Left colon (tissue), 2 donors: Measurements from ENCODE around the gene SPG11. TPM values are rescaled to one million over a fixed set of nuclear protein-coding genes. Genes with fewer than 3 reads are reported as not detected.
"Not testable (repeated sequence)": the region's sequence is repeated elsewhere in the genome, so short reads cannot be mapped to it uniquely, and the experiment has no call there.

ENCODE experiments used
- ATAC-seq: fragments of 200-7000 bp; cut with Tn5 transposase; one replicate; pipeline ENCODE4 v1.9.1; 2020; ENCODE audit warnings: mild to moderate bottlenecking, moderate library complexity
- DNase-seq, 2 donors: peaks; one replicate each; pipeline ENCODE4 v3.0.0-alpha.2; 2020
- intact Hi-C, 2 donors: fragments of 100-400 bp; cut with DNase I in 1 of 2; cut with micrococcal nuclease in 1 of 2; formaldehyde crosslinking; loops; one replicate each; pipeline versions ENCODE4 v1.11.2 to v1.14.0; 2022; cut with DNase I, micrococcal nuclease
- total RNA-seq, 2 donors: library from RNA; stranded (reverse); fragmentation: NEBNext Ultra II Directional; extraction: Animal tissue kit (Norgen Biotek cat#: 25700); gene quantifications; one replicate each; pipeline ENCODE4 v1.2.1, GENCODE V29; 2021
- donor health status: DM: no; HTN: no; CAD: no.
- donor health status: DM: yes; HTN: yes; CAD: no.

The SPG11 gene
- total RNA-seq, 2 donors from 2014 or later: 90.7 to 113 TPM

GRCh38 chr15:44647637-44648036, 15.8 kb downstream of the SPG11 start:
- intact Hi-C loops: no loop called here
- no peak for ATAC-seq

GRCh38 chr15:44647036-44647435, 16.4 kb downstream of the SPG11 start:
- ATAC-seq: no peak
- DNase-seq: no peak
- intact Hi-C loops: no loop called here

More at GRCh38 chr15:44647637-44648036, 15.8 kb downstream of the SPG11 start:
- DNase-seq: no peak

GRCh38 chr15:44646460-44646859, 17.0 kb downstream of the SPG11 start:
- DNase-seq (no peak), ATAC-seq (no peak)
- intact Hi-C loops: no loop called here

- no peak for DNase-seq
- intact Hi-C loops: no loop called here
- ATAC-seq: no peak
Measured at GRCh38 chr15:44641651-44642050, 21.8 kb downstream of the SPG11 start.

GRCh38 chr15:44636976-44637375, 26.5 kb downstream of the SPG11 start:
- intact Hi-C loops: no loop called here
- no peak for DNase-seq
- ATAC-seq: no peak

- intact Hi-C loops: no loop called here
- ATAC-seq: no peak
- no peak for DNase-seq
Measured at GRCh38 chr15:44633603-44634002, 29.9 kb downstream of the SPG11 start.

GRCh38 chr15:44625286-44625685, 38.2 kb downstream of the SPG11 start:
- intact Hi-C loops, DNase-seq, ATAC-seq: not testable (repeated sequence)

- DNase-seq (no peak), ATAC-seq (no peak)
- intact Hi-C loops: no loop called here
Measured at GRCh38 chr15:44623178-44623577, 40.3 kb downstream of the SPG11 start.

GRCh38 chr15:44620081-44620480, 43.4 kb downstream of the SPG11 start:
- DNase-seq: no peak
- intact Hi-C loops: no loop called here
- ATAC-seq: no peak

- intact Hi-C loops: no loop called here
- DNase-seq (no peak), ATAC-seq (no peak)
Measured at GRCh38 chr15:44616974-44617373, 46.5 kb downstream of the SPG11 start.

GRCh38 chr15:44606740-44607139, 56.7 kb downstream of the SPG11 start:
- DNase-seq (no peak), ATAC-seq (no peak)
- intact Hi-C loops: no loop called here

GRCh38 chr15:44603126-44603525, 60.3 kb downstream of the SPG11 start:
- no peak for DNase-seq
- no peak for ATAC-seq
- intact Hi-C loops: no loop called here

GRCh38 chr15:44598892-44599291, 64.6 kb downstream of the SPG11 start:
- ATAC-seq (no peak), DNase-seq (no peak)
- intact Hi-C loops: no loop called here

- no peak for ATAC-seq
- DNase-seq: no peak
- intact Hi-C loops: no loop called here
Measured at GRCh38 chr15:44598066-44598465, 65.4 kb downstream of the SPG11 start.

GRCh38 chr15:44596511-44597010, 66.9 kb downstream of the SPG11 start:
- ATAC-seq: no peak
- intact Hi-C loops: no loop called here

GRCh38 chr15:44595656-44596510, 67.6 kb downstream of the SPG11 start:
- intact Hi-C loops: no loop called here
- DNase-seq (no peak), ATAC-seq (no peak)

More at GRCh38 chr15:44596511-44597010, 66.9 kb downstream of the SPG11 start:
- DNase-seq: no peak

- no peak for DNase-seq
- intact Hi-C loops: no loop called here
- no peak for ATAC-seq
Measured at GRCh38 chr15:44595246-44595645, 68.2 kb downstream of the SPG11 start.

- DNase-seq (no peak), ATAC-seq (peak; percentile 34)
- intact Hi-C loops: no loop called here
Measured at GRCh38 chr15:44593042-44593736, 70.3 kb downstream of the SPG11 start.

- ATAC-seq (no peak), DNase-seq (no peak)
- intact Hi-C loops: no loop called here
Measured at GRCh38 chr15:44591326-44591725, 72.1 kb downstream of the SPG11 start.

GRCh38 chr15:44588541-44588940, 74.9 kb downstream of the SPG11 start:
- intact Hi-C loops: loop anchor here in 1 of 2 donors (10.0 kb wide), 1 partner anchor 146 kb away; the partner anchor contains the start of gene TRIM69
- ATAC-seq: no peak

More at GRCh38 chr15:44588541-44588940, 74.9 kb downstream of the SPG11 start:
- DNase-seq: no peak
